ENCODE measurements around the gene TTLL4. TPM values are rescaled to one million over a fixed set of nuclear protein-coding genes. Genes with fewer than 3 reads are reported as not detected.

The TTLL4 gene
- total and polyA plus RNA-seq, 2 of the 8 experiments (the other 6 are each of a cell fraction or from before 2014, with no cell fraction given) = 71.1 to 105 TPM

GRCh38 chr2:218722419-218722818 lies 11.8 kb downstream of the TTLL4 start:
- Histone ChIP-seq H3K4me2 (ENCODE audit: insufficient read depth in 1 of 2, low read depth in 2 of 2, low read length in 2 of 2) (no peak overlapping the region), H3K36me3 (ENCODE audit: control insufficient read depth in 2 of 4, insufficient read depth in 4 of 4, low read length in 3 of 4) (peaks cover 0 to 3% (median under 1%) of the 10 kb centered on the region in 4 experiments; a peak in 2 of 8 replicates), H3K14ac (ENCODE audit: insufficient read length) (no peak overlapping the region), H4K20me1 (replicated peaks in 1 of 2; ENCODE audit: control insufficient read depth in 1 of 2, insufficient read depth in 2 of 2, low read length in 2 of 2) (peaks cover 3 to 6% of the 10 kb centered on the region in 2 experiments), H3K4me1 (replicated peaks in 1 of 4; ENCODE audit: control insufficient read depth in 3 of 4, insufficient read depth in 4 of 4, low read length in 3 of 4) (peaks cover 0 to 15% (median 3%) of the 10 kb centered on the region in 4 experiments; a peak in 3 of 7 replicates), H4K8ac (ENCODE audit: extremely low read depth, insufficient read depth, low read length) (no peak overlapping the region), H2BK12ac (ENCODE audit: low read depth, low read length) (no peak overlapping the region), H2AFZ (ENCODE audit: low read length) (no peak overlapping the region), H3K23me2 (ENCODE audit: low read depth, low read length) (no peaks in the 10 kb centered on the region), H3K23ac (ENCODE audit: insufficient read length) (no peak overlapping the region), H2BK5ac (ENCODE audit: low read depth, low read length) (no peak overlapping the region), H3K9me3 (ENCODE audit: insufficient read depth in 2 of 2, low read depth in 1 of 2, low read length in 1 of 2) (peaks cover 0 to under 1% of the 10 kb centered on the region in 2 experiments; a peak in 1 of 4 replicates), H3K4me3 (ENCODE audit: extremely low read depth in 1 of 4, insufficient read depth in 2 of 4, low read depth in 3 of 4, low read length in 4 of 4) (no peak overlapping the region), H4K91ac (replicated peaks; ENCODE audit: insufficient read length, low read length) (no peak overlapping the region), H2BK20ac (ENCODE audit: low read length) (no peak overlapping the region), H2BK15ac (ENCODE audit: low read length) (no peak overlapping the region), H4K5ac (ENCODE audit: insufficient read length, low read depth, low read length) (no peak overlapping the region), H3K27ac (ENCODE audit: low read depth, low read length) (no peak overlapping the region), H2AK5ac (ENCODE audit: low read depth, low read length) (no peak overlapping the region), H3K4ac (replicated peaks; ENCODE audit: insufficient read length, low read depth, low read length) (no peak overlapping the region), H3K79me2 (ENCODE audit: control insufficient read depth in 1 of 2, insufficient read depth in 2 of 2, low read length in 2 of 2) (peaks cover 11 to 87% of the 10 kb centered on the region in 2 experiments), H3K18ac (ENCODE audit: extremely low read depth, low read length) (no peak overlapping the region), H3K27me3 (replicated peaks in 1 of 4; ENCODE audit: control insufficient read depth in 3 of 4, extremely low read depth in 1 of 4, insufficient read depth in 3 of 4, low read length in 3 of 4) (no peaks in the 10 kb centered on the region), H2BK120ac (replicated peaks; ENCODE audit: low read depth, low read length) (no peak overlapping the region), H3K56ac (replicated peaks; ENCODE audit: insufficient read length, low read depth, low read length) (no peak overlapping the region), H3K79me1 (ENCODE audit: low read depth, low read length) (peaks cover 2% of the 10 kb centered on the region; the same call in 1 of the 2 replicates), H3K9ac (replicated peaks in 1 of 4; ENCODE audit: extremely low read depth in 1 of 4, low read depth in 3 of 4, low read length in 3 of 4) (no peak overlapping the region)
- POLR2A ChIA-PET (ENCODE audit: partially characterized antibody) = interaction anchor here (0.6 to 1.8 kb wide), 6 partner anchors 9 to 123 kb away, joined by 3 to 10 read pairs (median 4); partner anchors contain the start of genes CYP27A1 and TTLL4
- CTCF ChIA-PET (ENCODE audit: partially characterized antibody) = interaction anchor here (1.1 to 3.4 kb wide), 11 partner anchors 8 to 307 kb away, joined by 3 to 25 read pairs (median 7); partner anchors contain the start of gene TTLL4
- FAIRE-seq (no peak), DNase-seq (ENCODE audit: low read depth in 1 of 2, low spot score in 2 of 2) (no peak)
- 91% methylated on average over 1 of the region's 1 CpG; no CpG with 5 or more reads in 1 of the 2 experiments for WGBS, 2 experiments (ENCODE audit: extremely low coverage in 1 of 2, insufficient coverage in 1 of 2, insufficient read length in 1 of 2, insufficient replicate concordance in 2 of 2, low coverage in 1 of 2, low lambda C conversion rate in 2 of 2, missing lambda C conversion rate in 1 of 2)
- no peak for TF ChIP-seq EZH2 (IDR thresholded peaks at IDR 0.05; ENCODE audit: low read depth, low read length, severe bottlenecking)
- TF ChIP-seq HDAC6 (IDR thresholded peaks at IDR 0.05; ENCODE audit: low read depth, low read length) = no peak

All from H1 (cell line).